Measurements from ENCODE around the gene FLT1.

The FLT1 gene

DNA sequence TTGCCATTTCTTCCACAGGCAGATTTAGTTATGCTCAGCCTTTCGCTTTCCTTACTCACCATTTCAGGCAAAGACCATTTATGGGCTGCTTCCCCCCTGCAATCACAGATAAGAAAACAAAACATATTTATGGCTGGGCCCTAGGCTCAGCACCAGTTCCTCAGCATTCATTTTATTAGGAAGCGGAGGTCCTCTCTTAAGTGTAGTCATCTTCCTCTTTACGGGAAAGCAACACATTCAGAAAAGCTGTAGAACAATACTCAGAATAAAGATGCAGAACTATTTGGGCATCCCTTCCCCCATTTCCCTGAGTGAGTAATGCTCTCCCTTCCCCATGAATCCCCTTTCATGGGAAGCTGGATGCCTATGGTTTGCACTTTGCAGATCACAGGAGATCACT is 27.9 kb downstream of the FLT1 start:
- Histone ChIP-seq H3K4me2 (ENCODE audit: low read length) (no peak overlapping the region), H3K36me3 (ENCODE audit: control insufficient read depth, low read length) (no peaks in the 10 kb centered on the region), H3K79me2 (ENCODE audit: control insufficient read depth, low read length) (no peaks in the 10 kb centered on the region)

DNA sequence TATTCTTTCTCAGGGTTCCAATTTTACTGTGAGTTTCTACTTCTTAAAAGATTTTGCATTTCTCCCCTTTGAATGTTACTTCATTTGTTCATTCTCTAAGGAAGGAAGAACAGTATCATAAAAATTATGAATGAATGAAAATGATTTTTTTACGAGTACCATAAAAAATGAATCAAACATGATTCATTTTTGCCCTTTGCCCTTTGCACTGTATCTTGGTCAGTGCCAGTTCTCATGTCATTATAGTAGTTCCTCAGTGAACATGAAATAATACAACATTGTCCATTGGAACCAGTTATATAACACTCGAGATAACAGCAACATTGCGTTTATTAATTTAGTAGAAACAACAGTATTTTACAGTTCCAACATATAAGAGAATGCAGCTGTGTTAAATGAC is 28.8 kb downstream of the FLT1 start:
- Histone ChIP-seq H3K27me3 (ENCODE audit: control insufficient read depth, low read length) (no peaks in the 10 kb centered on the region), H3K36me3 (ENCODE audit: control insufficient read depth, low read length) (no peaks in the 10 kb centered on the region)

More for the DNA sequence above, 27.9 kb downstream of the FLT1 start:
- Histone ChIP-seq H3K27ac (ENCODE audit: low read depth, low read length) (no peak overlapping the region), H3K4me3 (ENCODE audit: low read length) (no peak overlapping the region), H3K9me2 (replicated peaks; ENCODE audit: control insufficient read depth, low read length) (no peaks in the 10 kb centered on the region), H3F3A (ENCODE audit: control insufficient read depth, insufficient read depth) (no peaks in the 10 kb centered on the region), H4K20me1 (ENCODE audit: control insufficient read depth, insufficient read depth, low read depth, low read length) (no peaks in the 10 kb centered on the region), H3K4me1 (ENCODE audit: control insufficient read depth, low read length) (no peaks in the 10 kb centered on the region), H3K27me3 (ENCODE audit: control insufficient read depth, low read length) (no peaks in the 10 kb centered on the region), H3K9me3 (ENCODE audit: control insufficient read depth, insufficient read depth, low read length) (no peaks in the 10 kb centered on the region)
- TF ChIP-seq CTCF (IDR thresholded peaks at IDR 0.05; ENCODE audit: low read depth, low read length, poor library complexity, severe bottlenecking): no peak
- TF ChIP-seq EZH2phosphoT487 (IDR thresholded peaks at IDR 0.05; ENCODE audit: borderline replicate concordance, low read length): no peak

GRCh38 chr13:28464861-28465460 is 30.0 kb downstream of the FLT1 start:
- Histone ChIP-seq H3F3A (ENCODE audit: control insufficient read depth, insufficient read depth) (no peaks in the 10 kb centered on the region), H3K4me2 (ENCODE audit: low read length) (no peak overlapping the region), H3K36me3 (ENCODE audit: control insufficient read depth, low read length) (no peaks in the 10 kb centered on the region), H3K9me2 (replicated peaks; ENCODE audit: control insufficient read depth, low read length) (no peaks in the 10 kb centered on the region), H3K9me3 (ENCODE audit: control insufficient read depth, insufficient read depth, low read length) (no peaks in the 10 kb centered on the region), H3K4me3 (ENCODE audit: low read length) (no peak overlapping the region), H3K27ac (ENCODE audit: low read depth, low read length) (no peak overlapping the region), H3K79me2 (ENCODE audit: control insufficient read depth, low read length) (no peaks in the 10 kb centered on the region), H4K20me1 (ENCODE audit: control insufficient read depth, insufficient read depth, low read depth, low read length) (no peaks in the 10 kb centered on the region), H3K4me1 (ENCODE audit: control insufficient read depth, low read length) (no peaks in the 10 kb centered on the region), H3K27me3 (ENCODE audit: control insufficient read depth, low read length) (no peaks in the 10 kb centered on the region)
- no peak for TF ChIP-seq EZH2phosphoT487 (IDR thresholded peaks at IDR 0.05; ENCODE audit: borderline replicate concordance, low read length)
- TF ChIP-seq CTCF (IDR thresholded peaks at IDR 0.05; ENCODE audit: low read depth, low read length, poor library complexity, severe bottlenecking): no peak

More for the DNA sequence above, 28.8 kb downstream of the FLT1 start:
- Histone ChIP-seq H3K79me2 (ENCODE audit: control insufficient read depth, low read length) (no peaks in the 10 kb centered on the region), H4K20me1 (ENCODE audit: control insufficient read depth, insufficient read depth, low read depth, low read length) (no peaks in the 10 kb centered on the region), H3K27ac (ENCODE audit: low read depth, low read length) (no peak overlapping the region), H3F3A (ENCODE audit: control insufficient read depth, insufficient read depth) (no peaks in the 10 kb centered on the region), H3K9me3 (ENCODE audit: control insufficient read depth, insufficient read depth, low read length) (no peaks in the 10 kb centered on the region), H3K9me2 (replicated peaks; ENCODE audit: control insufficient read depth, low read length) (no peaks in the 10 kb centered on the region), H3K4me2 (ENCODE audit: low read length) (no peak overlapping the region), H3K4me1 (ENCODE audit: control insufficient read depth, low read length) (no peaks in the 10 kb centered on the region), H3K4me3 (ENCODE audit: low read length) (no peak overlapping the region)
- TF ChIP-seq EZH2phosphoT487 (IDR thresholded peaks at IDR 0.05; ENCODE audit: borderline replicate concordance, low read length) (no peak), CTCF (IDR thresholded peaks at IDR 0.05; ENCODE audit: low read depth, low read length, poor library complexity, severe bottlenecking) (no peak)

Measured in DOHH2 (cell line).